K562 (cell line): Measurements from ENCODE around the gene CCDC85B. TPM values are rescaled to one million over a fixed set of nuclear protein-coding genes. Genes with fewer than 3 reads are reported as not detected.
A peak's percentile ranks its signal among the peaks of the same experiment; 100 is the strongest.

Experiments used
- ARID4B ChIP-seq: sonication (generic); formaldehyde crosslinking; IDR thresholded peaks from 2 replicates; pipeline ENCODE4 v1.8.0; 2022; ENCODE audit warnings: mild to moderate bottlenecking, missing genetic modification reagents
- CBFB ChIP-seq: sonication (generic); formaldehyde crosslinking; IDR thresholded peaks from 2 replicates; pipeline ENCODE4 v1.4.0; 2020; ENCODE audit warnings: mild to moderate bottlenecking, missing genetic modification reagents
- CBX2 ChIP-seq: fragments of 200-600 bp; sonication (generic); IDR thresholded peaks from one replicate; pipeline ENCODE4 v1.6.1; 2012; ENCODE audit warnings: mild to moderate bottlenecking, low read length, inconsistent platforms; ENCODE audit not compliant: insufficient read depth, poor library complexity, severe bottlenecking
- CUX1 ChIP-seq: fragments of 200-800 bp; sonication (Bioruptor generic); IDR thresholded peaks from 2 replicates; pipeline ENCODE4 v1.6.1; 2016; ENCODE audit warnings: missing genetic modification characterization, missing compliant biosample characterization
- CXXC5 ChIP-seq: fragments of 250-450 bp; sonication (Bioruptor Pico); IDR thresholded peaks from 2 replicates; pipeline ENCODE4 v1.8.0; 2022; ENCODE audit warnings: inconsistent platforms, mild to moderate bottlenecking, moderate library complexity
- GABPB1 ChIP-seq: sonication (generic); formaldehyde crosslinking; IDR thresholded peaks from 2 replicates; pipeline ENCODE4 v1.8.0; 2022; ENCODE audit warnings: mild to moderate bottlenecking, missing genetic modification reagents
- HNRNPH1 ChIP-seq: fragments of 200-400 bp; formaldehyde crosslinking; optimal IDR thresholded peaks from 2 replicates; pipeline ENCODE3; 2017; ENCODE audit warnings: low read depth, mild to moderate bottlenecking, low read length, moderate library complexity
- HNRNPUL1 ChIP-seq: fragments of 200-400 bp; formaldehyde crosslinking; IDR thresholded peaks from 2 replicates; pipeline ENCODE4 v1.6.1; 2017; ENCODE audit warnings: low read length
- KLF13 ChIP-seq: fragments of 450-650 bp; IDR thresholded peaks from 2 replicates; pipeline ENCODE4 v1.6.1; 2016; ENCODE audit warnings: missing genetic modification characterization, low read depth, mild to moderate bottlenecking, missing compliant biosample characterization, moderate library complexity, borderline replicate concordance
- LCOR ChIP-seq: sonication (generic); formaldehyde crosslinking; IDR thresholded peaks from 2 replicates; pipeline ENCODE4 v1.8.0; 2022; ENCODE audit warnings: mild to moderate bottlenecking, missing genetic modification reagents
- NONO ChIP-seq, 2 experiments: fragments of 200-400 bp in 1 of 2; fragments of 450-650 bp in 1 of 2; formaldehyde crosslinking in 1 of 2; IDR thresholded peaks; 2 replicates each; pipeline ENCODE4 v1.6.1; 2017; ENCODE audit warnings: low read depth in 2 of 2, mild to moderate bottlenecking in 2 of 2, moderate library complexity in 2 of 2, low read length in 1 of 2
- POLR2G ChIP-seq: fragments of 200-400 bp; formaldehyde crosslinking; IDR thresholded peaks from 2 replicates; pipeline ENCODE4 v1.6.1; 2017; ENCODE audit warnings: low read depth, mild to moderate bottlenecking, antibody characterized with exemption, low read length, moderate library complexity
- RCOR1 ChIP-seq, 2 experiments: IDR thresholded peaks; 2 replicates each; pipeline ENCODE4 v1.6.1; 2012; ENCODE audit warnings: low read depth in 2 of 2, low read length in 2 of 2, borderline replicate concordance in 1 of 2, improper control_type of control experiment in 1 of 2
- SIN3B ChIP-seq: fragments of 450-650 bp; IDR thresholded peaks from 2 replicates; pipeline ENCODE4 v1.6.1; 2017; ENCODE audit warnings: low read depth, mild to moderate bottlenecking, moderate library complexity
- SIX5 ChIP-seq, 2 experiments: IDR thresholded peaks; 2 replicates each; pipeline ENCODE4 v1.6.1; 2011; ENCODE audit warnings: low read length in 2 of 2, borderline replicate concordance in 1 of 2, low read depth in 1 of 2, mild to moderate bottlenecking in 1 of 2, moderate library complexity in 1 of 2; ENCODE audit not compliant: insufficient read depth in 1 of 2
- SMARCE1 ChIP-seq: fragments of 450-650 bp; IDR thresholded peaks from 2 replicates; pipeline ENCODE4 v1.7.1; 2016; ENCODE audit warnings: mild to moderate bottlenecking
- ZNF408 ChIP-seq: fragments of 250-450 bp; sonication (Bioruptor Pico); IDR thresholded peaks from 2 replicates; pipeline ENCODE4 v1.4.0; 2020; ENCODE audit warnings: low read depth, mild to moderate bottlenecking, moderate library complexity
- ZNF507 ChIP-seq: conservative IDR thresholded peaks from 2 replicates; pipeline ENCODE4 v1.6.1; 2017; ENCODE audit warnings: missing genetic modification characterization, missing compliant biosample characterization
- polyA plus RNA-seq, 8 experiments: library from polyadenylated mRNA; depleted of rRNA in 4 of 8; stranded (reverse) in 5 of 8; unstranded in 3 of 8; fragments of >200 nt; fragmentation: Nextera tagmentation in 2 of 8; fragmentation: Illumina TruSeq in 1 of 8; extraction: Ambion mirVana in 2 of 8; extraction: Trizol in 1 of 8; gene quantifications; 2 replicates each; pipeline versions ENCODE4 v1.2.1 to v1.2.3, GENCODE V29; 2011 to 2014; ENCODE audit warnings: inconsistent platforms in 1 of 8, missing spikeins in 1 of 8
- total RNA-seq, 7 experiments: library from RNA; depleted of rRNA in 6 of 7; stranded (reverse); fragments of >200 nt in 6 of 7; fragmentation: Illumina TruSeq in 2 of 7; extraction: Trizol in 2 of 7; gene quantifications; 2 replicates each; pipeline versions ENCODE4 v1.2.1 to v1.2.3, GENCODE V29; 2011 to 2021; ENCODE audit warnings: low replicate concordance in 1 of 7

The CCDC85B gene
- total and polyA plus RNA-seq, 9 of the 15 experiments (the other 6 are each of a cell fraction or from before 2014, with no cell fraction given) = 0.14 to 138 (median 6.2) TPM

- TF ChIP-seq POLR2G = peak; percentile 96
- 0 out of 2 replicates have a peak, but pooled peaks have one; percentile 28 for TF ChIP-seq KLF13 (tag)
- TF ChIP-seq HNRNPH1 = no peak
- no peak for TF ChIP-seq CBX2
- TF ChIP-seq RCOR1 (IDR thresholded peaks at IDR 0.05; ENCODE audit: borderline replicate concordance in 1 of 2, low read depth in 2 of 2, low read length in 2 of 2) = no peak; a peak in 1 of 4 replicates
- TF ChIP-seq SMARCE1 = peak; percentile 16; the same call in 1 of the 2 replicates
- TF ChIP-seq LCOR (CRISPR knock-in tag) = no peak
- no peak for TF ChIP-seq SIN3B
- peak; percentile 77 for TF ChIP-seq CXXC5
- TF ChIP-seq GABPB1 (CRISPR knock-in tag) = peak; percentile 83
- peak; percentile 10 to 45; a peak in 1 of 4 replicates for TF ChIP-seq NONO (IDR thresholded peaks at IDR 0.05; ENCODE audit: low read depth in 2 of 2, low read length in 1 of 2)
- TF ChIP-seq CBFB (CRISPR knock-in tag) = no peak
- TF ChIP-seq HNRNPUL1 = no peak
- 0 out of 2 replicates have a peak, but pooled peaks have one; percentile 21 for TF ChIP-seq CUX1 (CRISPR knock-in tag)
- TF ChIP-seq ARID4B (CRISPR knock-in tag) = peak; percentile 38; the same call in 1 of the 2 replicates
- TF ChIP-seq ZNF507 (tag) = no peak
- TF ChIP-seq SIX5 (IDR thresholded peaks at IDR 0.05; ENCODE audit: borderline replicate concordance in 1 of 2, insufficient read depth in 1 of 2, low read depth in 1 of 2, low read length in 2 of 2) = no peak
- TF ChIP-seq ZNF408 (CRISPR knock-in tag) = no peak
Observed at GRCh38 chr11:65859095-65859811, 31.2 kb upstream of the CCDC85B start (continued).
